ENCODE measurements around the gene EMP1.

The EMP1 gene

DNA sequence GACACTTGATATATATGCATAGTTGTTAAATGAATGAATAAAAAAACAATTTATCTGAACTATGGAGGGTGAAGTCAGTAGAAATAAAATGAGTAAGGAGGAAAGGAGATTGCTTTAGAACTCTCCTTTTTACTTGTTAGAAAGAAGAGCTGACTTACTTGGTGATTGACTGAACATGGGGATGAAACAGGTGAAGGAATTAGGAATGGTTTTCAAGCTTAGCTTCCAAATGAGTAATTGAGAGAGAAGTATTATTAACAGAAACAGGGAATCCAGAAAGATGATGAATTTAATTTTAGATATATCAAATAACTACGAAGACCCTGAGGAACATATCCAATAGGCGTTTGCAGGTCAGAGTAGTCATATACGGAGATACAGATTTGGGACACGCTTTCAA, 33.6 kb upstream of the EMP1 start:
- H3K4me1 Mint-ChIP-seq = peaks cover 4% of the 10 kb centered on the region
- no peak for TF ChIP-seq CTCF (IDR thresholded peaks at IDR 0.05)
- H3K27ac Mint-ChIP-seq = no peak overlapping the region
- peaks cover 1% of the 10 kb centered on the region for H3K9me3 Mint-ChIP-seq
- no peaks in the 10 kb centered on the region for H3K27me3 Mint-ChIP-seq (ENCODE audit: low read depth, poor library complexity)
- no peak for DNase-seq
- H3K36me3 Mint-ChIP-seq (ENCODE audit: low read depth) = no peaks in the 10 kb centered on the region
- H3K4me3 Mint-ChIP-seq = no peak overlapping the region

- no peak for DNase-seq
- peaks cover 12% of the 10 kb centered on the region for H3K9me3 Mint-ChIP-seq
- no peak for TF ChIP-seq CTCF (IDR thresholded peaks at IDR 0.05)
- no peaks in the 10 kb centered on the region for H3K36me3 Mint-ChIP-seq (ENCODE audit: low read depth)
- no peak overlapping the region for H3K4me3 Mint-ChIP-seq
- H3K27ac Mint-ChIP-seq = no peak overlapping the region
- peaks cover 4% of the 10 kb centered on the region for H3K27me3 Mint-ChIP-seq (ENCODE audit: low read depth, poor library complexity)
- H3K4me1 Mint-ChIP-seq = peaks cover 4% of the 10 kb centered on the region
Observed at GRCh38 chr12:13163868-13164635, 32.5 kb upstream of the EMP1 start.

GRCh38 chr12:13164921-13165616, 31.5 kb upstream of the EMP1 start:
- Mint-ChIP-seq H3K4me1 (peaks cover 14% of the 10 kb centered on the region), H3K27me3 (ENCODE audit: low read depth, poor library complexity) (peaks cover 5% of the 10 kb centered on the region), H3K4me3 (no peak overlapping the region), H3K36me3 (ENCODE audit: low read depth) (no peaks in the 10 kb centered on the region), H3K27ac (no peak overlapping the region), H3K9me3 (peaks cover 12% of the 10 kb centered on the region)
- no peak for DNase-seq
- no peak for TF ChIP-seq CTCF (IDR thresholded peaks at IDR 0.05)

- TF ChIP-seq CTCF (IDR thresholded peaks at IDR 0.05) = no peak
- Mint-ChIP-seq H3K27me3 (ENCODE audit: low read depth, poor library complexity) (peaks cover 5% of the 10 kb centered on the region), H3K36me3 (ENCODE audit: low read depth) (no peaks in the 10 kb centered on the region), H3K27ac (no peak overlapping the region), H3K4me3 (no peak overlapping the region), H3K9me3 (peaks cover 12% of the 10 kb centered on the region), H3K4me1 (peaks cover 20% of the 10 kb centered on the region)
- no peak for DNase-seq
Observed at GRCh38 chr12:13165617-13166041, 30.9 kb upstream of the EMP1 start.

DNA sequence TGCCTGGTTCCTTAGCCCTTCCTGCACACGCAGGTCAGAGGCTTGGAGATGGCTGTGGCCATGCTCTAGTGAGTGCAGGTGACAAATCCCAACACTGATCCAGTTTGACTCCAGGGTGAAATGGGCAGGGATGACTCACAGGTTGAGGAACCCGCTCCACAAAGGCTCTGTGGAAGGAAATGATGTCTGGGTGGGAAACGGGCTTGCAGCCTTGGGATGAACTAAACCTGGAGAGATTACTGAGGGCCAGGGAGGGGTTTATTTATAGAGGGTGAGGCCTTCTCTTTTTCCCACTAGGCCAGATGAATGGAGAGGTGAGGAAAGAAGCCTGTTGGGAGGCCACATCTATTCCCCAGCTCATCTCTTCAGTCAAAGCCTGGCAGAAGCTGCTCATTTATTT, 29.3 kb upstream of the EMP1 start:
- Mint-ChIP-seq H3K9me3 (peaks cover 12% of the 10 kb centered on the region), H3K4me1 (peaks cover 36% of the 10 kb centered on the region), H3K27ac (no peak overlapping the region), H3K27me3 (ENCODE audit: low read depth, poor library complexity) (peaks cover 5% of the 10 kb centered on the region), H3K4me3 (no peak overlapping the region), H3K36me3 (ENCODE audit: low read depth) (no peaks in the 10 kb centered on the region)
- no peak for TF ChIP-seq CTCF (IDR thresholded peaks at IDR 0.05)
- DNase-seq = no peak
